Fibroblast of skin of back (primary cell): ENCODE data around the gene KCNG3.

Experiments used
- DNase-seq: peaks from one replicate; pipeline ENCODE4 v3.0.0-alpha.2; 2013

KCNG3 gene

DNA sequence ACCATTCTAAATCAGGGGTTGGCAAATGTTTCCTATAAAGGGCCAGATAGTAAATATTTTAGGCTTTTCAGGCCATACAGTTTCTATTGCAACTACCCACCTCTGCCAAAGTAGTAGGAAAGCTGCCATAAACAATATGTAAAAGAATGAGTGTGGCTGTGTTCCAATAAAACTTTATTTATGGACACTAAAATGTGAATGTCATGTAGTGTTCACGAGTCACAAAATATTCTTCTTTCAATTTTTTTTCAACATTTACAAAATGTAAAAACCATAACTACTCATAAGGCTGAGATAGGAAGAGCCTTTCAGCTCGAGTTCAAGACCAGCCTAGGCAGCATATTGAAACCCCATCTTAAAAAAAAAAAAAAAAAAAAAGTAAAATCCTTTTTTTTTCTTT is 13.4 kb downstream of the KCNG3 start:
- DNase-seq: no peak

- DNase-seq: no peak
Observed at GRCh38 chr2:42474765-42475454, 18.9 kb downstream of the KCNG3 start.

- DNase-seq: no peak
Observed at GRCh38 chr2:42470706-42471105, 23.1 kb downstream of the KCNG3 start.

DNA sequence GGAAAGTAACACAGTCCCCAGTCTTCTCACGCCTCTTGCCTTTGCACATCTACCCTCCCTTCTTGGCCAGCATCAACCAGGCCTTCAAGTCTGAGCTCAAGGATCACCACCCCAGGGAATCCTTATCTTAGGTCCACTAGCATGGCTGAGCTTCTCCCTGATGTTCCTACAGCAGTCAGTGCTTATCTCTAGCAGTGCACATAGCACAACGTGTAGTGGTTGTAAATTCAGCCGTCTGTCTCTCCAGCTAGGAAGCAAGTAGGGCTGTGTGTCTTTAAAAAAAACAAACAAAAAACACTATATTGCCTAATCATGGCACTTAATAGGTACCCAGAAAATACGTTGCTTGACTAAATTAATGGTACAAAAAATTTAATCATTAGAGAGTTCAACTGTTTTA is 29.2 kb downstream of the KCNG3 start:
- DNase-seq: no peak

DNA sequence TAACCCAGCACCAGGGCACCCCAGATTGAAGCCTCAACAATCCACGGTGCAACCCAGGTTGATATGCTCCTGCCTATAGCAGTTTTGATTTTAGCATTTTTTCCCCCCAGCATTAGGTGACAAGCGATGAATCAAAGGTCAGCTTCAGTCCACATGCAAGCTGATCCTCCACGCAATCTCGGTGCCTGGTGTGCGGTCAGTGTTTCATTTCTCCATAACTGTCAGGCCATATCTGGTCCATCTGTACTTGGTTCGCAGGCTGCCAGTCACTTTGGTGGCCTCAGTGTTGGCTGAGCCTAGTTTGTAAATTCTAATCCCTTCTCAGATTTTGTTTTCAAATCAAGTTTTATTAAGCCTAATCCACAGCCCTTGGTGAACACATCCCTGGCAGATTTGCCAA is 30.2 kb downstream of the KCNG3 start:
- DNase-seq: no peak

- no peak for DNase-seq
Observed at GRCh38 chr2:42459296-42459695, 34.5 kb downstream of the KCNG3 start.

DNA sequence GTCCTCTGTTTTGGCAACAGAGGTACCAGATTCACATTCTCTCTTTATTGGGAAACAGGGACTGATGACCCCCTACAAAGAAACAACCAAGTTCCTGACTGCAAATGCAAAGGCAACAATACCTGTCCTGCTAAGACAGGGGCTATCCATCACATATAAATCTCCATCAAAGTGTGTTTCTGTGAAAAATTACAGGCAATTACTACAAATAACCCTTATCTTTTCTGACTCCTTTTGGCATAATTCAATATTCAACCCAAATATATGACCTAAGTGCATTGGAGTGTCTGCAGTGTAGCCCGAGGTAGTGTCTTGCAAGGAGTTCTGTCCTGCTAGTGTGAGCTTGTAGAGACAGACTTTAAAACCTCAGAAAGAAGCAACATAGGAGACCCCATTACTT is 35.4 kb downstream of the KCNG3 start:
- DNase-seq: no peak

- DNase-seq: no peak
Observed at GRCh38 chr2:42457011-42457410, 36.8 kb downstream of the KCNG3 start.

DNA sequence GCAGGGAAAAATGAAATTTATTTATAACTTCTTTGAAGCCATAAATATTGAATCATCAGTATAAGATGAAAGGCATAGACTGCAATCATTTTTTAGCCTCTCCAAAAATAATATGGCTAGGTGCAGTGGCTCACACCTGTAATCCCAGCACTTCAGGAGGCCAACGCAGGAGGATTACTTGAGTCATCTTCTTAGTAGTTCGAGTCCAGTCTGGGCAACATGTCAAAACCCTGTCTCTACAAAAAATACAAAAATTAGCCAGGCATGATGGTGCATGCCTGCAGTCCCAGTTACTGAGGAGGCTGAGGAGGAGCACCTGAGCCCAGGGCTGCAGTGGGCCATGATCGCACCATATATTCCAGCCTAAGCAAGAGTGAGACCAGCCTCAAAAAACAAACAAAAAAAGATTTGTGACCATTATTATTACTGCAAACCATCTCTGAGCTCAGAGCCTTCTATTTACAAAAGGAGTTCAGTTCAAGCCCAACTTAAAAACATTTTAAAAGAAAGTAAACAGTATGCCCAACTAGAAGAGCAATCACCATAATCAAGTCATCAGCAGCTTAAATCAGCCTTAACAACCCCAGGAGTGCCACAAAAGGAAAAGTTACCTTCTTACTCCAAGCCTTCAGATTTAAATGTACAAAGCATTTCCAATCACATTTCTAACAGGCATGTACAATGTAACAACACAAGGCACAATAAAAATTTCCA is 37.5 kb downstream of the KCNG3 start:
- no peak for DNase-seq

DNA sequence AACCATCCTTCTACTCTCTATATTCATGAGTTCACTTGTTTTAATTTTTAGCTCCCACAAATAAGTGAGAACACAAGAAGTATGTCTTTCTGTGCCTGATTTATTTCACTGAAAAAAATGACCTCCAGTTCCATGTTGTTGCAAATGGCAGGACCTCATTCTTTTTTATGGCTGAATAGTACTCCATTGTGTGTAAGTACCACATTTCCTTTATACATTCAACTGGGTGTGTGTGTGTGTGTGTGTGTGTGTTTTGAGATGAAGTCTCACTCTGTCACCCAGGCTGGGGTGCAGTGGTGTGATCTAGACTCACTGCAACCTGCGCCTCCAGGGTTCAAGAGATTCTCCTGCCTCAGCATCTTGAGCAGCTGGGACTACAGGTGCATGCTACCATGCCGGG is 41.2 kb downstream of the KCNG3 start:
- no peak for DNase-seq

DNA sequence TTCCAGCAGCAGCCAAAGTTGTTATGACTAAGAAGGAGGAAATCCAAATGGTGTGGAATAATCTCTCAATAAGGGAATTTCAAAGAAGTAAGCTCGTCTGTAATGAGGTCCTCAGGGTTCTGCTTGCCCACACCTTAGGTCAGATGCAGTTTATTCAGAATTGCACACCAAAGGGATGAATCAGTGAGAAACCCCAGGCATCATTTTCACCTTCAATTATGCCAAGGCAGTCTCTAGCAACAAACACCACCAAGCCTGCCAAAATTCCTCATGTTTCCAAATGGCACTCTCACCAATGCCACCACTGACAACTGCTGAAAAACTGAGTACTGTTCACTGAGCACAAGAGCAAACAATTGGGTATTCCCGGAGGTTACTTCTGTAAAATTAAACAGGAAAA is 43.6 kb downstream of the KCNG3 start:
- no peak for DNase-seq

- no peak for DNase-seq
Observed at GRCh38 chr2:42449163-42450087, 44.4 kb downstream of the KCNG3 start.

GRCh38 chr2:42448163-42448562 is 45.6 kb downstream of the KCNG3 start:
- DNase-seq: no peak

DNA sequence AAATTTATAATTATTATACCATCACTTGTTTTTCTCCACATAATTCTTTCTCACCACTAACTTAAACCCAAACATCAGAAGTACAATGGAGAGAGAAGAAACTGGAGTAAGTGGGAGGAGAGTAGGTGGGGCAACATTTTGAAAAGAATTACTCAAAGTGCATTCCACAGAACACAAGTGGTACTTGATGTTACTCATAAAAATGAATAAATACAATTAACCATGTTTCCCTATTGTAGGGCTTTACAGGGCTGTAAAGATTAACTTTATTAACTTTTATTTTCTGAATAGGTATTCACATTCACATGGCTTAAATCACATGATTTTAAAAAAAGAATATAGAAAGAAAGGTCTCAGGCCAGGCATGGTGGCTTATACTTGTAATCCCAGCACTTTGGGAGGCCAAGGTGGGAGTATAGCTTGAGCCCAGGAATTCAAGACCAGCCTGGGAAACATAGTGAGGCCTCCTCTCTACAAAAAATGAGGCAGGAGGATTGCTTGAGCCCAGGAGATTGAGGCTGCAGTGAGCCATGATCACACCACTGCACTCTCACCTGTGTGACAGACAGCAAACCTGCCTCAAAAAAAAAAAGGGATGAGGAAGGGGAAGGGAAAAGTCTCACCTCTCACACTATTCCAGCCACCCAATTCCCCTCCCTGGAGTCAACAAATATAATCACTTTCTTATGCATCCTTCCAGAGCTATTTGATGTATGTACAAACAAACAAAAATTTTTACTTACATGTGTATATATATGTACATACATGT is 47.1 kb downstream of the KCNG3 start:
- DNase-seq: no peak

GRCh38 chr2:42443718-42444399 is 49.9 kb downstream of the KCNG3 start:
- no peak for DNase-seq

- DNase-seq: no peak
Observed at GRCh38 chr2:42442774-42443173, 51.0 kb downstream of the KCNG3 start.

DNA sequence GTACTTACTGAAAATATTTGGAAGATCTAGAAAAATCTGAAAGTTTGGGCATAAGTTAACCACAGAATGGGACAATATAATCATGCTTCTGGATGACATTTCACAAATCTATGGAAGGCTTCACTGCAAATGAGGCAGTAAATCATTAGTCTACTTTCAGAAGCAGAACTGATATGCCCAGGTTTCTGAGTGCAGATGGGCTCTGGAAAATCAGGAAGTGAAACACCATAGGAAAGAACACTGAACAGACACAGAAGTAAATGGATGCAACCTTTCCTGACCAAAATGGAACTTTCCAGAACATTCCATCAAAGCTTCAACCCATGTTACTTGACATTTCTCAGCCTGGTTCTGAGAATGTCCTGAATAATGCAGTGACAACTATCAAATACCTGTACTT is 55.1 kb downstream of the KCNG3 start:
- DNase-seq: no peak

- DNase-seq: no peak
Observed at GRCh38 chr2:42436370-42436769, 57.4 kb downstream of the KCNG3 start.

DNA sequence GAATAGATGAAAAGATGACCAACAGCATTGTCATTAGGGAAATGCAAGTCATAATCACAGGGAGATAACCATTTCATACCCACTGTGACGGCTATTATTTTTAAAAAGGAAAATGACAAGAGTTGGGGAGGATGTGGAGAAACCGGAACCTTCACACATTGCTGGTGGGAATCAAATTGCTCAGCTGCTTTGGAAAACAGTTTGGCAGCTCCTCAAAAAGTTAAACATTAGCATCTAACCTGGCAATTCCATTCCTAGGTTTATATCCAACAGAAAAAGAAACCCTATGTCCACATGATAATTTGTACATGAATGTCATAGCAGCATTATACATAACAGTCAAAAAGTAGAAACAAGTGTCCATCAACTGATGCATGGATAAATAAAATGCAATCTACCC is 58.2 kb downstream of the KCNG3 start:
- no peak for DNase-seq

- no peak for DNase-seq
Observed at GRCh38 chr2:42430188-42430587, 63.6 kb downstream of the KCNG3 start.

DNA sequence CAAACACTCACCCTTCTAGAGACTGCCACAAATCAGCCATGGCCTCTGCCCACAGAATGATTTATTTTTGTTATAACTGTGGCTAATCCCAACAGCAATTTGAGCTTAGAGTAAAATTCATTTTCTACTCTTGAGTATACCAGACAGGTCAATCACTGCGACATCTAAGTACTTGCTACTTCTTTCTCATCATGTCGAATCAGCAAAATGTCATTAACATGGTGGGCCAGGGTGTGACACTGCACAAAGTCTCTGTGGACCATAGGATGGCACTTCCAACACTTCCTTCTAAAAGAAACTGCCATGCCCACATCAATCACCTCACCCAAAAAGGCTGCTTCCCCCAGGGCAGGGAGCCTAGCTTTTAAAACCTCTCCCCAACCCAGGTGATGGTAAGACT is 64.4 kb downstream of the KCNG3 start:
- DNase-seq: no peak

DNA sequence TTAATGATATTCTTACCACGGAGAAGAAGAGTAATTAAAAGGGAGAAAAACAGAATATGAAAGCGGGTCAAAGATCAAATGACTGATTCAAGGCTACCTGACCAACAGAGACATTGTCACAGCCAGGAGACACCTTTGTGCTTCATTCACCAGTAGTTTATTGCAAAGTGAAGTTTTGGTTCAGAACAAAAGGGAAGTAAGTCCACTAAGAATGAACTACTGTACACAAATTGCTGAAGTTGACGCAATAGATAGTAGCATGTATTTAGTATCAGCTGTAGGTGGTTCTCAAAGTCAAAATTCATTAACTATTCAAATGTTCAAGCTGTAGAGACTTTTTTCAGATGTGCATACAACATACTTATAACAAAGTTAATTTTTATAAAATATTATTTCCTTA is 68.1 kb downstream of the KCNG3 start:
- no peak for DNase-seq
